ENCODE data around the gene RPS6KA4.

- no peak for TF ChIP-seq ELF4 (IDR thresholded peaks at IDR 0.05)
- TF ChIP-seq L3MBTL2 (conservative IDR thresholded peaks at IDR 0.05) = no peak
- no peak for TF ChIP-seq TARDBP (IDR thresholded peaks at IDR 0.05)
- no peak for TF ChIP-seq CTBP1 (IDR thresholded peaks at IDR 0.05; ENCODE audit: borderline replicate concordance)
- no peak for TF ChIP-seq FOXA1 (IDR thresholded peaks at IDR 0.05)
- TF ChIP-seq ARNT (IDR thresholded peaks at IDR 0.05) = no peak
- no peak for TF ChIP-seq FOXM1 (IDR thresholded peaks at IDR 0.05; ENCODE audit: borderline replicate concordance)
- no peak for TF ChIP-seq LEF1 (IDR thresholded peaks at IDR 0.05; ENCODE audit: borderline replicate concordance)
- no peak for TF ChIP-seq SUZ12 (IDR thresholded peaks at IDR 0.05)
- no peak for TF ChIP-seq FOXK2 (IDR thresholded peaks at IDR 0.05)
- TF ChIP-seq SP1 (IDR thresholded peaks at IDR 0.05) = no peak
- no peak for TF ChIP-seq HDGF (IDR thresholded peaks at IDR 0.05; ENCODE audit: borderline replicate concordance)
Measured at GRCh38 chr11:64324692-64325469, 34.1 kb upstream of the RPS6KA4 start.

All from HEK293T (cell line).